Cardiac muscle cell (in vitro differentiated cells and primary cell): ENCODE results near the gene NDUFA8. TPM values are rescaled to one million over a fixed set of nuclear protein-coding genes. Genes with fewer than 3 reads are reported as not detected.

Experiments
- DNase-seq, 2 donors: peaks; one replicate each; pipeline versions ENCODE4 v3.0.0 to v3.0.0-alpha.2; 2010 to 2017; ENCODE audit warnings: low read depth in 1 of 2, low spot score in 1 of 2
- H3K27ac ChIP-seq: fragments of 200-600 bp; sonication (generic); 2 replicates; pipeline ENCODE4 v1.5.1; 2016
- H3K27me3 ChIP-seq: fragments of 200-600 bp; sonication (generic); 2 replicates; pipeline ENCODE4 v1.6.0; 2016; ENCODE audit warnings: control low read depth
- H3K36me3 ChIP-seq: fragments of 200-600 bp; sonication (generic); 2 replicates; pipeline ENCODE4 v1.5.1; 2016; ENCODE audit warnings: control low read depth
- H3K4me1 ChIP-seq: fragments of 200-600 bp; sonication (generic); 2 replicates; pipeline ENCODE4 v1.8.1; 2017; ENCODE audit warnings: low read depth, mild to moderate bottlenecking, mixed run types
- H3K4me3 ChIP-seq: fragments of 200-600 bp; sonication (generic); 2 replicates; pipeline ENCODE4 v1.5.1; 2016; ENCODE audit warnings: mild to moderate bottlenecking
- H3K9me3 ChIP-seq: fragments of 200-600 bp; sonication (generic); 2 replicates; pipeline ENCODE4 v1.5.1; 2017; ENCODE audit warnings: low read depth, mild to moderate bottlenecking, control low read depth
- CTCF ChIP-seq: IDR thresholded peaks from 2 replicates; pipeline ENCODE4 v1.5.1; 2012; ENCODE audit warnings: low read depth, mild to moderate bottlenecking, low read length
- polyA plus RNA-seq: library from polyadenylated mRNA; unstranded; fragments of >200 nt; fragmentation: Nextera tagmentation; extraction: Ambion mirVana; gene quantifications from 2 replicates; pipeline ENCODE4 v1.2.1, GENCODE V29; 2016
- total RNA-seq: library from RNA; depleted of rRNA; stranded (reverse); fragments of >200 nt; gene quantifications from 2 replicates; pipeline ENCODE4 v1.2.3, GENCODE V29; 2016

Gene NDUFA8
- total and polyA plus RNA-seq, 2 experiments from 2014 or later: 86.9 to 336 TPM

- no peaks in the 10 kb centered on the region for H3K9me3 ChIP-seq
- TF ChIP-seq CTCF: no peak
- peaks cover 35% of the 10 kb centered on the region for H3K27me3 ChIP-seq
- no peaks in the 10 kb centered on the region for H3K4me1 ChIP-seq
- no peaks in the 10 kb centered on the region for H3K36me3 ChIP-seq
- H3K27ac ChIP-seq: no peak overlapping the region
- no peak for DNase-seq
- H3K4me3 ChIP-seq: no peak overlapping the region
Observed at GRCh38 chr9:122128007-122128968, 31.3 kb downstream of the NDUFA8 start.

- Histone ChIP-seq H3K4me1 (no peaks in the 10 kb centered on the region), H3K4me3 (no peak overlapping the region), H3K27ac (no peak overlapping the region), H3K9me3 (no peaks in the 10 kb centered on the region), H3K27me3 (peaks cover 35% of the 10 kb centered on the region), H3K36me3 (no peaks in the 10 kb centered on the region)
- DNase-seq: no peak
- no peak for TF ChIP-seq CTCF
Observed at GRCh38 chr9:122127396-122127798, 32.2 kb downstream of the NDUFA8 start.

GRCh38 chr9:122126331-122127261 lies 33.0 kb downstream of the NDUFA8 start:
- Histone ChIP-seq H3K9me3 (no peaks in the 10 kb centered on the region), H3K4me3 (peak overlapping the region; percentile 10), H3K27ac (no peak overlapping the region), H3K36me3 (no peaks in the 10 kb centered on the region), H3K4me1 (no peaks in the 10 kb centered on the region), H3K27me3 (peaks cover 35% of the 10 kb centered on the region)
- peak in 1 of 2 donors; percentile 46 for DNase-seq
- peak; percentile 34 for TF ChIP-seq CTCF

- DNase-seq: peak in 1 of 2 donors; percentile 24
- H3K9me3 ChIP-seq: no peaks in the 10 kb centered on the region
- H3K4me3 ChIP-seq: no peak overlapping the region
- H3K27ac ChIP-seq: no peak overlapping the region
- peaks cover 35% of the 10 kb centered on the region for H3K27me3 ChIP-seq
- TF ChIP-seq CTCF: no peak
- H3K4me1 ChIP-seq: no peaks in the 10 kb centered on the region
- H3K36me3 ChIP-seq: no peaks in the 10 kb centered on the region
Observed at GRCh38 chr9:122125509-122126330, 33.9 kb downstream of the NDUFA8 start.

GRCh38 chr9:122125158-122125508 lies 34.4 kb downstream of the NDUFA8 start:
- TF ChIP-seq CTCF: peak; percentile 95
- Histone ChIP-seq H3K27me3 (peaks cover 35% of the 10 kb centered on the region), H3K9me3 (no peaks in the 10 kb centered on the region), H3K4me1 (no peaks in the 10 kb centered on the region), H3K36me3 (no peaks in the 10 kb centered on the region), H3K27ac (no peak overlapping the region), H3K4me3 (no peak overlapping the region)
- DNase-seq: peak; percentile 82 to 86
